NCI-H2107 treated with DMSO at 0.1 percent for 48 hours (cell line): ENCODE data around the gene MTO1.
"Not testable (repeated sequence)": the region's sequence is repeated elsewhere in the genome, so short reads cannot be mapped to it uniquely, and the experiment has no call there.

Source experiments
- DNase-seq: peaks from one replicate; lab custom pipeline; 2025; ENCODE audit not compliant: unreplicated experiment; lab: John Stamatoyannopoulos, UW

Gene MTO1, protein sequence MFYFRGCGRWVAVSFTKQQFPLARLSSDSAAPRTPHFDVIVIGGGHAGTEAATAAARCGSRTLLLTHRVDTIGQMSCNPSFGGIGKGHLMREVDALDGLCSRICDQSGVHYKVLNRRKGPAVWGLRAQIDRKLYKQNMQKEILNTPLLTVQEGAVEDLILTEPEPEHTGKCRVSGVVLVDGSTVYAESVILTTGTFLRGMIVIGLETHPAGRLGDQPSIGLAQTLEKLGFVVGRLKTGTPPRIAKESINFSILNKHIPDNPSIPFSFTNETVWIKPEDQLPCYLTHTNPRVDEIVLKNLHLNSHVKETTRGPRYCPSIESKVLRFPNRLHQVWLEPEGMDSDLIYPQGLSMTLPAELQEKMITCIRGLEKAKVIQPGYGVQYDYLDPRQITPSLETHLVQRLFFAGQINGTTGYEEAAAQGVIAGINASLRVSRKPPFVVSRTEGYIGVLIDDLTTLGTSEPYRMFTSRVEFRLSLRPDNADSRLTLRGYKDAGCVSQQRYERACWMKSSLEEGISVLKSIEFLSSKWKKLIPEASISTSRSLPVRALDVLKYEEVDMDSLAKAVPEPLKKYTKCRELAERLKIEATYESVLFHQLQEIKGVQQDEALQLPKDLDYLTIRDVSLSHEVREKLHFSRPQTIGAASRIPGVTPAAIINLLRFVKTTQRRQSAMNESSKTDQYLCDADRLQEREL

DNA sequence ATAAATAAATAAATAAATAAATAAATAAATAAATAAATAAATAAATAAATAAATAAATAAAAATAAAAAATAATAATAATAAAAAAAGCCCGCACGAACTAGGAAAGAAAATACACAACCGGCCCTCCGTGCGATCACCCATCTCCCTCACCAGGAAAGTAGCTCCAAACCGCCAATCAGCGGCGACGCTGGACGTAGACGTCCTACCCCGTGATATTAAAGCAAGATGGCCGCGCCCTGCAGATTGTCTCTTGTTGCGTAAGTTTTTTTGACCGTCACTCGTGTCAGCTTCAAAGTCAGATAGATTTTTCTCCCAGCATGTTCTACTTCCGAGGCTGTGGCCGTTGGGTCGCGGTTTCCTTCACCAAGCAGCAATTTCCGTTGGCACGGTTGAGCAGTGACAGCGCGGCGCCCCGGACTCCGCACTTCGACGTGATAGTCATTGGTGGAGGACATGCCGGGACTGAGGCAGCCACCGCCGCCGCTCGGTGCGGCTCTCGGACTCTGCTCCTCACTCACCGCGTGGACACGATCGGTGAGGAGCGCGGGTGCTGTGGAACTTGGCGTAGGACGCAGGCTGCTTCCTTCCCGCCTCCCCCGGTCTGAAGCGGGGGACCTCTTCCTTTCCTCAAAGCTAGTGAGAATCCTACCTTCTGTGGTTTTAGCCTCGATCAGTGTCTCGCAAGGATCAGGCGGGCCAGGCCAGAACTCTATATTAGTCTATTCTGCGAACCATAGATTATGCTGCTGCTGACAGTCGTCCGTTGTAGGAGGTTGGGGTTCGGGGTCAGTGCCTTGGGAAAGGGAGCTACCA lies at the start of gene MTO1:
Gene MTO1 (plus strand): TSS at position 201 of the 814 bp plus-strand sequence. CDS start 118 bp downstream, at position 319.
- DNase-seq: peak; percentile 62

DNA sequence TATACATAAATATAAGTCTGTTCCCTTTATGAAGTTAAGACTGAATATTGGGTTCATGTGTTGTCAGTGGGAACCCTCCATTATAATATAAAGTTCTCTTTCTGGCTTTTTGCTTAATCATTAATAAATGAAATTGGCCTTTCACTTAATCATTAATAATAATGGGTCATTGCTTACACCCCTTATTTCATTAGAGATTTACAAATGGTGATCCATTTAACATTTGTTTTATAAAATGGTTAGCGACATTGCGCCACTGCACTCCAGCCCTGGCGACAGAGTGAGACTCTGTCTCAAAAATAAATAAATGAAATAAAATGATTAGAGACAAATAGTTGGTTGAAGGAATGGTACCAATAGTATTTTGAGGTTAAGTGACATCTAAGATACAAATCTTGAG lies 48.4 kb upstream of the MTO1 start:
- DNase-seq: no peak

DNA sequence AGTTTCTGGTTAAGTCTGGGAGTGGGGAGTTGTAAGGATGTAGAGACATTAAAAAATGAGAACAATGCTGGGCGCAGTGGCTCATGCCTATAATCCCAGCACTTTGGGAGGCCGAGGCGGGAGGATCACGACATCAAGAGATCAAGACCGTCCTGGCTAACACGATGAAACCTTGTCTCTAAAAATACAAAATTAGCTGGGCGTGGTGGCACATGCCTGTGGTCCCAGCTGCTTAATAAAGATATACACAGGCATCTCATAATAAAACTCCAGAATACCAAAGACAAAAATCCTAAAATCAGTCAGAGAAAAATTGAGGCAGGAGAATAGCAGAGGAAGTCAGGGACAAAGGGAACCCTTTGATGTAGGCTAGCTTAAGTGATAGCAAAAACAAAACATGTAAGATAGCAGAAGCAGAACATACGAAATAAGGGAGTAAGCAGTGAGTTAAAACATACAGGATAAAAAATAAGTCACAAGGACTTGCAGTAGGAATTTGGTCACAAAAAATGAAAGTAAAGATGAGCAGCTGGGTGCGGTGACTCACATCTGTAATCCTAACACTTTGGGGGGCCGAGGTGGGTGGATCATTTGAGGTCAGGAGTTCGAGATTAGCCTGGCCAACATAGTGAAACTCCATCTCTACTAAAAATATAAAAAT lies 43.3 kb upstream of the MTO1 start:
- no peak for DNase-seq

DNA sequence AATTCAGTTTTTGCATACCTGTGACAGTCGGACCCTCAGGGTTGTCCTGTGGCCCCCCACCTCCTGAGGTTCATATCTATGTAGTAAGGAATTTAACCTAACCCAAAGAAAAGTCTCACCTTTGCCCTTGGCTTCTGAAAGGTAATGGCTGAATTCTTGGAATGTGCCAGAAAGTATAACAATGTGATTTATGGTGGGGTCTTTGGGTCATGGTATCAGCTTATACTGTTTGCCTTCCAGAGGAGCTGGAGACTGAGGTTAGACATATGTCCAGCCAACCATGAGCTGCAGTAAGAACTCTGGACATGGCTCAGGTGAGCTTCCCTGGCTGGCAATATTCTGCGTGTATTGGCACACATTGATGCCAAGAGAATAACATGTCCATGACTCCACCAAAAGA lies 40.0 kb upstream of the MTO1 start:
- no peak for DNase-seq

DNA sequence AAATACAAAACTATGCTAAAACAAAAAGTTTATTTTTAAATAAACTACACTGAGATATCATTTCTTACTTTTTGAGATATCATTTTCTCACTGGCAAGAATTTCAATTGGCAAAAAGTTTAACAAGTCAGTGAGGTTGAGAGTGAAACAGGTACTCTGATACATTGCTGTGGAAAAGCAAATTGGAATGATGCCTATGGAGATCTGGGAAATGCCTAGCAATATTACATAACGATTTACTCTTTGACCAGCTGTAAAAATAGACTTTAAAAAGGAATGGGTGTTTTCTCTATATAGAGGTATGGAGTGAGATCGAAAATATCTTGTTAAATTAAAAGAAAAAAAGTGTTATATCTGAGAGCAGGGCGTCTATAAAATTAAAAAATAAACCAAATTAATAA lies 26.3 kb upstream of the MTO1 start:
- DNase-seq: no peak

DNA sequence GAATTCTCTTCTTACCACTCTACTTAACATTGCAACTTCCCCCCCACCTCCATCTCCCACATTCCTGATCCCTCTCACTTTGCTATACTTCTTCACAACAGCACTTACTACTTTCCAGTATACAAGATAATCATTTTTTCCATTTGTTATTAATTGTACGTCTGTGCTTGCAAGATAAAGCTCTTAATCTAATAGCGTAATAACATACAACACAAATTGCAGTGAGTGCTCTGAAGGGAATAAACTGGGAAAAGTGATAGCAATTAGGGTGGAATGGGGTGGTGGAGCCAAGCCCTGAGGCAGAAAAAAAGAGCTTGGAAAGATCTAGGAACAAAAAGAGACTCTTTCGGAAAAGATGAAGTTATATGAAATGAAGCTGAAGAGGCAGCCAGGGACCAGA lies 18.0 kb upstream of the MTO1 start:
- DNase-seq: no peak

DNA sequence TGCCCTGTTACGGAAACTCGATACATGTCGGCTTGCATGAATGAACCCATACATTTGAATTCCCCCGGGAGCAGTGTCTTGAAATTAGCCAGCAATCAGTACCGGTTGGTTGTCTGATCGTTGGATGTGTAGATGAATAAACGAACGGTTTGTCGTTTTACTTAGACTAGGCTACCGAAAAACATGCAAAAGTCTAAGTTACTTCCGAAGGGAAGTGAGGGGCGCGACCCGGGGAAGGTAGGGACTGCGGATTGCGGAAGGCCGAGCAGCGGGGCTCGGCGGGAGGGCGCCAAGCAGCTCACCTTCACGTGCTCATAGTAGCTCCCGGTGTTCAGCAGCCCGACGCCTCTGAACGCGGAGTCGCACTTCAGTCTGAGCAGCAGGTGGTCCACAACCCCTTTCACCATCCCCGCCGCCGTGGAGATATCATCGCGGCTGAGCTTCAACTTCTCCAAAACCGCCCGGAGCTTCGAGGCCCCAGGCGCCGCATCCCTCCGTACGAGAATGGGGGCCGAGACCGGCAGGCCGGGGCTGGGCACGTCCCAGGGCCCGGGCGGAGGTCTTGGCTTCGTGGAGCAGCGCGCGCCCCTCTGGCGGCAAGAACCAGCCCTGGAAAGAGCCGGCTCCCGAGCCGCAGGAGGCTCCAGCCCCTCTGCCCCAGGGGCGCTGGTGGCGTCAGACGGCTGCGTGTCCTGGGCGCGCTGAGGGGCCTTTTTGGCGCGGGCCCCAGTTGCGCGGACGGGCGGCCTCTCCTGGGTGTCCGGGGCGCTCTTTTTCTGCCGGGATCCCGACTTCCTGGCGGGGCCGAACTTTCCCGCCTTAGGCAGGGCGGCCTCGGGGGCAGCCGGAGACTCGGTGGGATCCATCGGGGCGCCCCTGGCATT lies 10.1 kb upstream of the MTO1 start:
- DNase-seq: peak; percentile 34

DNA sequence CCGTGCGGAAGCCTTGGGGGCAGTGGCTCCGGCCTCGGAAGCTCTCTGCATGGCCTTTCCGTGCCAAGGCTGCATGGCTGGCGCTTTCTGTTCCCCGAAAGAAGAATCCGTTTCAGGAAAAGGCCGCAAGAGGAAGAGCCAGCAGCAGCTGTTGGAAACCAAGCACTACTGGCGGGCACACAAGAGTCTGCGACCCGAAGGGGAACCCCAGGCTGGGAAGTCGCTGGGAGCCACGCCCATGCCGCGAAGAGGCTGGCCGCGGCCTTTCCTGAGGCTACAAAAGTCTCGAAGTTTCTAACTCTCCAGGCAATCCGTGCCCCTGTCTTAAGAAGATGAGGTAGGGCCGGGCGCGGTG lies 9.5 kb upstream of the MTO1 start, which contains the start of gene CGAS:
Gene CGAS (minus strand): TSS at position 191 of the 355 bp plus-strand sequence. CDS start 116 bp downstream, at position 75.
- DNase-seq: no peak

DNA sequence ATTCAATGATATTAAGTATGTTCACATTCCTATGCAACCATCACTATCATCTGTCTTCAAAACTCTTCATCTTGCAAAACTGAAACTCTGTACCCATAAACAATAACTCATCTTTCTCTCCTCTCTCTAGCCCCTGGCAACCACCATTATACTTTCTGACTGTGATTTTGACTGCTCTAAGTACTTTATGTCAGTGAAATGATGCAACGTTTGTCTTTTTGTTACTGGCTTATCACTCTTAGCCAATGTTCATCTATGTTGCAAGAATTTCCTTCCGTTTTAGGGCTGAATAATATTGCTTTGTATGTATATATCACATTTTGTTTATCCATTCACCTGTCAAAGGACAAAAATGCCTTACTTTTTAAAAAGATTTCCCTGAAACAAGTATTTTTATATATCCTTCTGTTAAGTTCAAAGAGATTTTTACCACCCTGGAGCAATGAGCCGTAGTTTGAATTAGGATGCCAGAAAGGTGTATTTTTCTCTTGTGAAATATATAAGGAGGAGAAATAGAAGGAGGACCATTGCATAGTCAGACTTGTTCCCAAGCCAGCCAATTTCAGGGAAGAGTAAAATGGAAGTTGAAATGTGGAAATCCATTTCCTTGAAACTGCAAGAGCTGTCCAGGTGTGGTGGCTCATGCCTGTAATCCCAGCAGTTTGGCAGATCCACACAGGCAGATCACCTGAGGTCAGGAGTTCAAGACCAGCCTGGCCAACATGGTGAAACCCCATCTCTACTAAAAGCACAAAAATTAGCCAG lies 5.5 kb upstream of the MTO1 start:
- DNase-seq: no peak

DNA sequence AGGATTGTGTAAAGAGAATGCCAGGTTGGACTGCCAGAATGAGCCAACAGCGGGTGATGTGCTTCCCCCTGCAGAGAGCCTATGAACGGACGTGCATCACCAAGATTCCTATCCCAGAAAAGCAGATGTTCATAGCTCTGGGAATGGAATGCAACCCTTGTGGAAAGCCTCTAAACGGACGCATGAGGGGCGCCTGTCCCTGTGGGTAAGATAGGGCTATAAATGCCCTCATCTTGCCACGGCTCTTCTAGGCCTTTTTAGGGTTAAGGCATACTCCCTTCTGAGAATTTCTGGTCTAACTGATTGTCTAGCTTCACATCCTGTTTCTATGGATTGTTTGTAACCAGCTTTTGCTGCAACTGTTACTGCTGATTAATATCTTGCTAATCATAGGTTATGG lies 2.1 kb upstream of the MTO1 start:
- DNase-seq: not testable (repeated sequence)

DNA sequence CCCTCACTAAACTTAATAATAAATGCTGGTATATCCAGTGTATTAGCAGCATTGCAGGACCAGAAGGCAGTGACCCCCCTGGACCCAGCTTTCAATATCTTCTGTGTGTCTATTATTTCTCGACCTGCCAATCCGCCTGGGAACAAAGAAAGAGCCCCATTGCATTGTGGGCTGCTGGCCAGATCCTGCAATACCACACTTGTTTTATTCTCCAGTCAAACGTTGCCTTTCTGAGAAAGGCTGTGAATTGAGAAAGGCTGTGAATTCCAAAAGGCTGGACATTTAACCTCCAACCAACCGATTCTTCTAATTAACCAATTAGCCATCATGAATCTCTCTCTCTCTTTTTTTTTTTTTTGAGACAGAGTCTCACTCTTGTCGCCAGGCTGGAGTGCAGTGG lies 1.5 kb upstream of the MTO1 start:
- no peak for DNase-seq

DNA sequence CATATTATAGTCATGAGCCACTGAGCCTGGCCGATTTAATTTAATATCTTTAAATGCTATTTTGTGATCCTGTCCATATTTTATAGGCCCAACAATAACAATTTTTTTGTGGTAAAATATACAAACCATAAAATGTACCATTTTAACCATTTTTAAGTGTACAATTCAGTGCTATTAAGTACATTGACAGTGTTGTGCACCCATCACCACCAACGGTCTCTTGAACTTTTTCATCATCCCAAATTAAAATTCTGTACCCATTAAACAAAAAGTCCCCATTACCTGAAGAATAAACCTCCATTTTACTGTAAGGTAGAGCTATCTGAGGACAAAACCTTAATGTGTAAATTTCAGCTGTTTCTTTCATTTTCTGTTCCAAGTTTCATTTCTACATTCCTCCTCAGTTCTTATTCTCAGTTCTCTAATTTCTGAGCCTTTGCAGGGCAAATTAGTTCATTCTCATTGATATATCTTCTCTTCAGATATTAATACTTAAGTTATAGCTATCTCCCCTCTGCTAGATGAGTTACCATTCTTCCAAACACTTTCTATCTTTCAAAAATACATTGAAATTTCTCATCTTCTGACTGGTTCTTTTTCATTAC lies 10.3 kb downstream of the MTO1 start:
- DNase-seq: no peak

DNA sequence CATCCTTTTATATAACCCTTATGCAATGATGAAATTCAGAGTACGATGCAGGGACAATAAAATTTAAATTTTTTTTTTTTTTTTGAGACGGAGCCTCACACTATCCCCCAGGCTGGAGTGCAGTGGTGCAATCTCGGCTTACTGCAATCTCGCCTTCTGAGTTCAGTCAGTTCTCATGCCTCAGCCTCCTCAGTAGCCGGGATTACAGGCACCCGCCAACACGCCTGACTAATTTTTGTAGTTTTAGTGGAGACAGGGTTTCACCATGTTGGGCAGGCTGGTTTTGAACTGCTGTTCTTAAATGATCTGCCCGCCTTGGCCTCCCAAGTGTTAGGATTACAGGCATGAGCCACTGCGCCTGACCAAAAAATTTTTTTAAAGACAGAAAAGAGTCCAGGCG lies 15.2 kb downstream of the MTO1 start:
- no peak for DNase-seq

DNA sequence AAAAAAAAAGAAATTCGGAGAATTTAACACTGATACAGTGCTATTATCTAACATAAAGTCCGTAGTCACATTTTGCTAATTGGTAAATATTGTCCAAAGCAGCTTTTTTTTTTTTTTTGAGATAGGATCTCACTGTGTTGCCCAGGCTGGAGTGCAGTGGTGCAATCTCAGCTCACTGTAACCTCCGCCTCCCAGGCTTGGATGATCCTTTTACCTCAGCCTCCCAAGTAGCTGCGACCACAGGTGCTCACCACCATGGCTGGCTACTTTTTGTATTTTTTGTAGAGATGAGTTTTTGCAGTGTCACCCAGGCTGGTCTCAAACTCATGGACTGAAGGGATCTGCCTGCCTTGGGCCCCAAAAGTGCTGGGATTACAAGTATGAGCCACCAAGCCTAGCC lies 15.9 kb downstream of the MTO1 start:
- no peak for DNase-seq

DNA sequence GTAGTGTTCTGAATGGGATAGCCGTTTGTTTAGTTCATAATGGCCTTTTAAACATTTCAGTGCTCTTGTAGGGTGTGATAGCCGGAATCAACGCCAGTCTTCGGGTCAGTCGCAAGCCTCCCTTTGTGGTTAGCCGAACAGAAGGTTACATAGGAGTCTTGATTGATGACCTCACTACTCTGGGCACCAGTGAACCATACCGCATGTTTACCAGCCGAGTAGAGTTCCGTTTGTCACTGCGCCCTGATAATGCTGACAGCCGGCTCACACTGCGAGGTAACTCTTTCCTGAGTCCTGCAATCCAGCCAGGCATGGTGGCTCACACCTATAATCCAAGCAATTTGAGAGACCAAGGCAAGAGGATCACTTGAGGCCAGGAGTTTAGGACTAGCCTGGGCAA lies 20.4 kb downstream of the MTO1 start:
- no peak for DNase-seq

DNA sequence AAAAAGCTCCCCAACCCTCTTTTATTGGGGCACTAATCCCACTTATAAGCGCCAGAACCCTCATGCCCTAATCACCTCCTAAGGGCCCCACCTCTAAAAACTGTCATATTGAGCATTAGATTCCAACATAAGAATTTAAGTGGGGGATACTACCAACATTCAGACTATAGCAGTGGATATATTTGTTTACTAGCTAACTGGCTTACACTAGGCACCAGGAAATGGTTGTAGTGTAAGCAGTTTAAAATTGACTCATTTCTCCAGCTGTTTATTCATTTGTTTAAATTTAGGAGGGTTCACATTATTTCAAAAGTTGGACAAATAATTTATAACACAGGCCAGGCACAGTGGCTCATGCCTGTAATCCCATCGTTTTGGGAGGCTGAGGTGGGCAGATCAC lies 22.9 kb downstream of the MTO1 start:
- no peak for DNase-seq

DNA sequence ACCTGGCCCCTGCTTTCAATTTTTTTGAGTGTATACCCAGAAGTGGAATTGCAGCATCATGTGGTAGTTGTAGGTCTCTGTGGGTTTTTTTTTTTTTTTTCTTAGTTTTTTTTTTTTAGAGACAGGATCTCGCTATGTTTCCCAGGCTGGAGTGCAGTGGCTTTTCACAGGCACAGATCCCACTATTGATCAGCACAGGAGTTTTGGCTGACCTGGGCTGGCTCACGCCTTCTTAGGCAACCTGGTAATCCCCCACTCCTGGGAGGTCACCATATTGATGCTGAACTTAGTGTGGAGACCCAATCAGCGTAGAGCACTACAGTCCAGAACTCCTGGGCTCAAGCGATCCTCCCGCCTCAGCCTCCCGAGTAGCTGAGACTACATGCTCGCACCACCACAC lies 25.9 kb downstream of the MTO1 start:
- DNase-seq: no peak

DNA sequence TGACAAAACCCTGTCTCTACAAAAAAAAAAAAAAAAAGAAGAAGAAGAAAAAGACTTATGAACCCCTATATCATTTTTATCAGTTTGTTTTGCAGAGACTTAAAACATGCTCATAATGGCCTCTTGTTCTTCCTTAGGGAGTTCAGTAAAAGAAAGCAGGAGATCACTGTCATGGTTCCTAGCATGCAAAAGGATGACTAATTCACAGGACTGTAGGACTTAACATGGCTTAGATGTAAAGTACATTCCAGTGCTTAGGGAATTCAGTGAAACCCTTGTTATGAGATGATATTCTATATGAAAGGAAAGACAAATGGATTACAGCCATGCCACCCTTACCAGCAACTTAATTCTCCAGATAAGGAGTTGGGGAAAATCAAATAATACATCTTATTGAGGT lies 29.8 kb downstream of the MTO1 start:
- DNase-seq: no peak

DNA sequence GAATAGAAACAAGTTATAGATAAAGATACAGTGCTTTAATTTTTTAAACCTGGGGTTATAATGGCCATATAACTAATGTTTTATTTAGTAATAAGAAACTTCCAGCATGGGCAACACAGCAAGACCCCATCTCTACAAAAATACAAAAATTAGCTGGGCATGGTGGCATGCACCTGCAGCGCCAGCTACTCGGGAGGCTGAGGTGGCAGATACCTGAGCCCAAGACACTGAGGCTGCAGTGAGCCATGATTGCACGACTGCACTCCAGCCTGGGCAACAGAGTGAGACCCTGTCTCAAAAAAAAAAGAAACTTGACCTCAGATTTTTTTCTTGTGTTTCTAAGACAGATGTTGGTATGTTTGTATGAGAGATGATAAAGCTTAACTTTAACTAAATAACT lies 36.4 kb downstream of the MTO1 start:
- DNase-seq: no peak
